ENCODE measurements around the gene DNAH17. TPM values are rescaled to one million over a fixed set of nuclear protein-coding genes. Genes with fewer than 3 reads are reported as not detected.

The DNAH17 gene
- total RNA-seq, 1 experiment from 2014 or later: 0.69 TPM

DNA sequence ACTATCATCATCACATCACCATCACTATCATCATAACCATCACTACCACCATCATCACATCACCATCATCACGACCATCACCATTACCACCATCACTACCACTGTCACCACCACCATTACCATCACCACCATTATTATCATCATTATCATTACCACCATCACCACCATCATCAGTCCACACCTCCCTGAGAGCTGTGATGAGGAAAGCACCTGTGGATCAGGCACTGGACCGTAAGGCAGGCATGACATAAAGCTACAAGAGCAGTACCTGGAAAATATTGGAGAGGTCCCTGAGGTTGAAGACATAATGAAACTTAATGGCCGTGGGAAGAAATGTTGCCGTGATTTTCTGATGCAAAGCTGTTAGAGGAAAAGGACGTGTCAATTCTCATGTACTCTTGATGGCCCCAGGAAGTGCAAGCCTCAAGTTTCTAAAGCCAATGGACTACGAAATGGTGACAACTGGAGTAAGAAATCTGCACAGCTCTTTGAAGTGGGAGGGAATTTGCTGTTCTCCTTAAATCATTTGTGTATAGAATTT lies 98.4 kb downstream of the DNAH17 start:
- Histone ChIP-seq H3K9ac (ENCODE audit: low read length) (no peak overlapping the region), H3K27me3 (ENCODE audit: insufficient read depth, low read length) (no peaks in the 10 kb centered on the region), H4K20me1 (ENCODE audit: insufficient read depth) (no peaks in the 10 kb centered on the region), H3K27ac (ENCODE audit: low read depth, low read length) (no peak overlapping the region), H3K9me3 (ENCODE audit: control insufficient read depth in 1 of 2, insufficient read depth in 1 of 2, low read depth in 1 of 2, low read length in 2 of 2) (no peaks in the 10 kb centered on the region; a peak in 1 of 4 replicates), H3K36me3 (ENCODE audit: control insufficient read depth in 1 of 2, insufficient read depth in 2 of 2, low read length in 2 of 2) (no peaks in the 10 kb centered on the region), H3K4me3 (replicated peaks in 1 of 2; ENCODE audit: low read depth in 1 of 2, low read length in 2 of 2) (no peak overlapping the region), H3K4me1 (ENCODE audit: control insufficient read depth in 1 of 2, insufficient read depth in 2 of 2, low read length in 2 of 2) (peaks cover 0 to 1% of the 10 kb centered on the region in 2 experiments; a peak in 2 of 4 replicates), H3K79me2 (ENCODE audit: insufficient read depth, low read length) (no peaks in the 10 kb centered on the region), H2AFZ (ENCODE audit: low read depth, low read length, poor library complexity, severe bottlenecking) (no peak overlapping the region), H3K9me2 (ENCODE audit: insufficient read depth) (no peaks in the 10 kb centered on the region), H3K4me2 (ENCODE audit: low read length) (no peak overlapping the region)
- BruUV-seq (replicated peaks): no TSS peak
- ChIA-PET POLR2A (no interaction called here), CTCF (no interaction called here), RAD21 (ENCODE audit: low non-redundant PET in 1 of 2, low total read pairs in 2 of 2, uncharacterized antibody in 2 of 2, unreplicated experiment in 2 of 2) (no interaction called here)
- intact Hi-C loops (cut with micrococcal nuclease): no loop called here
- TF ChIP-seq, protein P1, sequence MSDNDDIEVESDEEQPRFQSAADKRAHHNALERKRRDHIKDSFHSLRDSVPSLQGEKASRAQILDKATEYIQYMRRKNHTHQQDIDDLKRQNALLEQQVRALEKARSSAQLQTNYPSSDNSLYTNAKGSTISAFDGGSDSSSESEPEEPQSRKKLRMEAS (IDR thresholded peaks at IDR 0.05): no peak
- no peak for TF ChIP-seq EZH2phosphoT487 (IDR thresholded peaks at IDR 0.05; ENCODE audit: borderline replicate concordance)
- TF ChIP-seq, protein P2, sequence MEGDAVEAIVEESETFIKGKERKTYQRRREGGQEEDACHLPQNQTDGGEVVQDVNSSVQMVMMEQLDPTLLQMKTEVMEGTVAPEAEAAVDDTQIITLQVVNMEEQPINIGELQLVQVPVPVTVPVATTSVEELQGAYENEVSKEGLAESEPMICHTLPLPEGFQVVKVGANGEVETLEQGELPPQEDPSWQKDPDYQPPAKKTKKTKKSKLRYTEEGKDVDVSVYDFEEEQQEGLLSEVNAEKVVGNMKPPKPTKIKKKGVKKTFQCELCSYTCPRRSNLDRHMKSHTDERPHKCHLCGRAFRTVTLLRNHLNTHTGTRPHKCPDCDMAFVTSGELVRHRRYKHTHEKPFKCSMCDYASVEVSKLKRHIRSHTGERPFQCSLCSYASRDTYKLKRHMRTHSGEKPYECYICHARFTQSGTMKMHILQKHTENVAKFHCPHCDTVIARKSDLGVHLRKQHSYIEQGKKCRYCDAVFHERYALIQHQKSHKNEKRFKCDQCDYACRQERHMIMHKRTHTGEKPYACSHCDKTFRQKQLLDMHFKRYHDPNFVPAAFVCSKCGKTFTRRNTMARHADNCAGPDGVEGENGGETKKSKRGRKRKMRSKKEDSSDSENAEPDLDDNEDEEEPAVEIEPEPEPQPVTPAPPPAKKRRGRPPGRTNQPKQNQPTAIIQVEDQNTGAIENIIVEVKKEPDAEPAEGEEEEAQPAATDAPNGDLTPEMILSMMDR (IDR thresholded peaks at IDR 0.05 in 2 of 3, conservative IDR thresholded peaks at IDR 0.05 in 1 of 3; ENCODE audit: borderline replicate concordance in 1 of 3, insufficient read depth in 1 of 3, low read depth in 2 of 3, low read length in 2 of 3): no peak
- TF ChIP-seq RAD21 (IDR thresholded peaks at IDR 0.05; ENCODE audit: low read depth): no peak
- no peak for TF ChIP-seq ZFX (IDR thresholded peaks at IDR 0.05)
- TF ChIP-seq TCF7L2 (IDR thresholded peaks at IDR 0.05; ENCODE audit: borderline replicate concordance, extremely low read depth, insufficient read depth, insufficient read length): no peak
- no peak for TF ChIP-seq YY1 (IDR thresholded peaks at IDR 0.05; ENCODE audit: extremely low read depth, insufficient replicate concordance, low read depth, low read length)
- TF ChIP-seq, protein P3, sequence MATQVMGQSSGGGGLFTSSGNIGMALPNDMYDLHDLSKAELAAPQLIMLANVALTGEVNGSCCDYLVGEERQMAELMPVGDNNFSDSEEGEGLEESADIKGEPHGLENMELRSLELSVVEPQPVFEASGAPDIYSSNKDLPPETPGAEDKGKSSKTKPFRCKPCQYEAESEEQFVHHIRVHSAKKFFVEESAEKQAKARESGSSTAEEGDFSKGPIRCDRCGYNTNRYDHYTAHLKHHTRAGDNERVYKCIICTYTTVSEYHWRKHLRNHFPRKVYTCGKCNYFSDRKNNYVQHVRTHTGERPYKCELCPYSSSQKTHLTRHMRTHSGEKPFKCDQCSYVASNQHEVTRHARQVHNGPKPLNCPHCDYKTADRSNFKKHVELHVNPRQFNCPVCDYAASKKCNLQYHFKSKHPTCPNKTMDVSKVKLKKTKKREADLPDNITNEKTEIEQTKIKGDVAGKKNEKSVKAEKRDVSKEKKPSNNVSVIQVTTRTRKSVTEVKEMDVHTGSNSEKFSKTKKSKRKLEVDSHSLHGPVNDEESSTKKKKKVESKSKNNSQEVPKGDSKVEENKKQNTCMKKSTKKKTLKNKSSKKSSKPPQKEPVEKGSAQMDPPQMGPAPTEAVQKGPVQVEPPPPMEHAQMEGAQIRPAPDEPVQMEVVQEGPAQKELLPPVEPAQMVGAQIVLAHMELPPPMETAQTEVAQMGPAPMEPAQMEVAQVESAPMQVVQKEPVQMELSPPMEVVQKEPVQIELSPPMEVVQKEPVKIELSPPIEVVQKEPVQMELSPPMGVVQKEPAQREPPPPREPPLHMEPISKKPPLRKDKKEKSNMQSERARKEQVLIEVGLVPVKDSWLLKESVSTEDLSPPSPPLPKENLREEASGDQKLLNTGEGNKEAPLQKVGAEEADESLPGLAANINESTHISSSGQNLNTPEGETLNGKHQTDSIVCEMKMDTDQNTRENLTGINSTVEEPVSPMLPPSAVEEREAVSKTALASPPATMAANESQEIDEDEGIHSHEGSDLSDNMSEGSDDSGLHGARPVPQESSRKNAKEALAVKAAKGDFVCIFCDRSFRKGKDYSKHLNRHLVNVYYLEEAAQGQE (IDR thresholded peaks at IDR 0.05; ENCODE audit: low read depth): no peak
- no peak for TF ChIP-seq JUND (IDR thresholded peaks at IDR 0.05)
- TF ChIP-seq, protein P4, sequence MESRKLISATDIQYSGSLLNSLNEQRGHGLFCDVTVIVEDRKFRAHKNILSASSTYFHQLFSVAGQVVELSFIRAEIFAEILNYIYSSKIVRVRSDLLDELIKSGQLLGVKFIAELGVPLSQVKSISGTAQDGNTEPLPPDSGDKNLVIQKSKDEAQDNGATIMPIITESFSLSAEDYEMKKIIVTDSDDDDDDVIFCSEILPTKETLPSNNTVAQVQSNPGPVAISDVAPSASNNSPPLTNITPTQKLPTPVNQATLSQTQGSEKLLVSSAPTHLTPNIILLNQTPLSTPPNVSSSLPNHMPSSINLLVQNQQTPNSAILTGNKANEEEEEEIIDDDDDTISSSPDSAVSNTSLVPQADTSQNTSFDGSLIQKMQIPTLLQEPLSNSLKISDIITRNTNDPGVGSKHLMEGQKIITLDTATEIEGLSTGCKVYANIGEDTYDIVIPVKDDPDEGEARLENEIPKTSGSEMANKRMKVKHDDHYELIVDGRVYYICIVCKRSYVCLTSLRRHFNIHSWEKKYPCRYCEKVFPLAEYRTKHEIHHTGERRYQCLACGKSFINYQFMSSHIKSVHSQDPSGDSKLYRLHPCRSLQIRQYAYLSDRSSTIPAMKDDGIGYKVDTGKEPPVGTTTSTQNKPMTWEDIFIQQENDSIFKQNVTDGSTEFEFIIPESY (IDR thresholded peaks at IDR 0.05; ENCODE audit: extremely low read depth, insufficient replicate concordance, low read length): no peak
- no peak for TF ChIP-seq EGR1 (IDR thresholded peaks at IDR 0.05; ENCODE audit: low read depth)
- no peak for TF ChIP-seq FOSL1 (IDR thresholded peaks at IDR 0.05; ENCODE audit: low read depth)
- no peak for TF ChIP-seq POLR2AphosphoS5 (IDR thresholded peaks at IDR 0.05; ENCODE audit: low read depth, low read length)
- no peak for ATAC-seq
- no peak for DNase-seq (ENCODE audit: low read depth, low spot score)

Measured in HCT116 (cell line).